ENCODE measurements around the gene LRBA. TPM values are rescaled to one million over a fixed set of nuclear protein-coding genes. Genes with fewer than 3 reads are reported as not detected.
A peak's percentile ranks its signal among the peaks of the same experiment; 100 is the strongest.

The LRBA gene
- total and polyA plus RNA-seq, 2 donors (not counting 3 experiments of a cell fraction or from before 2014, with no cell fraction given) = 18.0 to 35.1 TPM

- intact Hi-C loops (cut with micrococcal nuclease) (loop anchor here (5.0 kb wide), 2 partner anchors 276 to 586 kb away; no protein-coding TSS in a partner anchor), dilution Hi-C loops (cut with MboI; ENCODE audit: extremely low pct_ligation_motif_present, low sequenced_read_pairs) (no loop called here)
- TF ChIP-seq CTCF (IDR thresholded peaks at IDR 0.05; ENCODE audit: extremely low read depth in 1 of 2, insufficient read depth in 1 of 2, low read depth in 1 of 2, low read length in 2 of 2) = no peak
- TF ChIP-seq POLR2AphosphoS5 (IDR thresholded peaks at IDR 0.05; ENCODE audit: insufficient read depth, low read depth, low read length) = no peak
- no peak for TF ChIP-seq POLR2A (IDR thresholded peaks at IDR 0.05; ENCODE audit: low read depth, low read length)
- ChIA-PET POLR2A (no interaction called here), CTCF (interaction anchor here (0.5 to 1.9 kb wide), 3 partner anchors 11 to 284 kb away, joined by 3 to 6 read pairs (median 4); no protein-coding TSS in a partner anchor)
- Histone ChIP-seq H3K36me3 (ENCODE audit: control insufficient read depth in 2 of 2, extremely low read depth in 1 of 2, insufficient read depth in 2 of 2, low read length in 2 of 2) (no peaks in the 10 kb centered on the region), H3K79me2 (ENCODE audit: control insufficient read depth, insufficient read depth, low read length) (no peaks in the 10 kb centered on the region), H3K4me3 (replicated peaks in 1 of 3; ENCODE audit: insufficient read depth in 1 of 3, low read depth in 1 of 3, low read length in 3 of 3) (peak overlapping the region in 2 of 3 experiments; percentile 20 to 42), H3K27me3 (ENCODE audit: control insufficient read depth in 2 of 2, insufficient read depth in 2 of 2, low read length in 2 of 2) (no peaks in the 10 kb centered on the region), H3K4me1 (ENCODE audit: control insufficient read depth, extremely low read depth, insufficient read depth, low read length) (no peaks in the 10 kb centered on the region), H3K9me1 (replicated peaks; ENCODE audit: control insufficient read depth, extremely low read depth, insufficient read depth, low read length) (no peaks in the 10 kb centered on the region), H3K27ac (ENCODE audit: insufficient read depth, low read depth, low read length) (no peak overlapping the region), H4K20me1 (replicated peaks; ENCODE audit: control insufficient read depth, extremely low read depth, insufficient read depth, low read length) (no peaks in the 10 kb centered on the region), H3K4me2 (ENCODE audit: insufficient read depth, low read length) (peak overlapping the region; percentile 6), H3K9ac (replicated peaks; ENCODE audit: extremely low read depth, insufficient read depth, low read length) (no peak overlapping the region), H2AFZ (ENCODE audit: low read depth, low read length) (peak overlapping the region; percentile 12), H3K9me3 (replicated peaks; ENCODE audit: control insufficient read depth, insufficient read depth, low read length) (no peaks in the 10 kb centered on the region)
- peak; percentile 60 for FAIRE-seq
- DNase-seq (ENCODE audit: low read depth, low spot score) = peak; percentile 26
- no TSS peak for BruUV-seq (replicated peaks)
These were observed 431.6 kb downstream of the LRBA start for GRCh38 chr4:150583287-150584110.

- BruUV-seq (replicated peaks) = no TSS peak
- dilution Hi-C loops (cut with MboI; ENCODE audit: extremely low pct_ligation_motif_present, low sequenced_read_pairs) (no loop called here), intact Hi-C loops (cut with micrococcal nuclease) (loop anchor here (5.0 kb wide), 2 partner anchors 276 to 586 kb away; no protein-coding TSS in a partner anchor)
- DNase-seq (ENCODE audit: low read depth, low spot score) = no peak
- Histone ChIP-seq H4K20me1 (replicated peaks; ENCODE audit: control insufficient read depth, extremely low read depth, insufficient read depth, low read length) (no peaks in the 10 kb centered on the region), H3K27me3 (ENCODE audit: control insufficient read depth in 2 of 2, insufficient read depth in 2 of 2, low read length in 2 of 2) (no peaks in the 10 kb centered on the region), H3K4me3 (replicated peaks in 1 of 3; ENCODE audit: insufficient read depth in 1 of 3, low read depth in 1 of 3, low read length in 3 of 3) (peak overlapping the region in 2 of 3 experiments; percentile 20 to 42), H3K27ac (ENCODE audit: insufficient read depth, low read depth, low read length) (no peak overlapping the region), H3K4me1 (ENCODE audit: control insufficient read depth, extremely low read depth, insufficient read depth, low read length) (no peaks in the 10 kb centered on the region), H2AFZ (ENCODE audit: low read depth, low read length) (peak overlapping the region; percentile 12), H3K4me2 (ENCODE audit: insufficient read depth, low read length) (peak overlapping the region; percentile 6), H3K9me3 (replicated peaks; ENCODE audit: control insufficient read depth, insufficient read depth, low read length) (no peaks in the 10 kb centered on the region), H3K9ac (replicated peaks; ENCODE audit: extremely low read depth, insufficient read depth, low read length) (no peak overlapping the region), H3K9me1 (replicated peaks; ENCODE audit: control insufficient read depth, extremely low read depth, insufficient read depth, low read length) (no peaks in the 10 kb centered on the region), H3K79me2 (ENCODE audit: control insufficient read depth, insufficient read depth, low read length) (no peaks in the 10 kb centered on the region), H3K36me3 (ENCODE audit: control insufficient read depth in 2 of 2, extremely low read depth in 1 of 2, insufficient read depth in 2 of 2, low read length in 2 of 2) (no peaks in the 10 kb centered on the region)
- ChIA-PET CTCF (interaction anchor here (1.6 kb wide), 1 partner anchor 11 kb away, joined by 4 read pairs; no protein-coding TSS in a partner anchor), POLR2A (no interaction called here)
- no peak for FAIRE-seq
- TF ChIP-seq JUN (IDR thresholded peaks at IDR 0.05; ENCODE audit: borderline replicate concordance, insufficient read depth, insufficient read length, low read depth) (no peak), CTCF (IDR thresholded peaks at IDR 0.05; ENCODE audit: extremely low read depth in 1 of 2, insufficient read depth in 1 of 2, low read depth in 1 of 2, low read length in 2 of 2) (no peak), GATA2 (IDR thresholded peaks at IDR 0.05; ENCODE audit: insufficient read depth, insufficient read length, low read depth, low read length) (no peak), MAX (IDR thresholded peaks at IDR 0.05; ENCODE audit: insufficient read depth, insufficient read length) (no peak), MYC (IDR thresholded peaks at IDR 0.05; ENCODE audit: low read depth, low read length) (no peak), FOS (IDR thresholded peaks at IDR 0.05; ENCODE audit: borderline replicate concordance, insufficient read depth, low read length) (no peak), POLR2A (IDR thresholded peaks at IDR 0.05; ENCODE audit: low read depth, low read length) (no peak), EZH2 (IDR thresholded peaks at IDR 0.05; ENCODE audit: borderline replicate concordance, low read depth, low read length, severe bottlenecking) (no peak), POLR2AphosphoS5 (IDR thresholded peaks at IDR 0.05; ENCODE audit: insufficient read depth, low read depth, low read length) (no peak)
These were observed 432.2 kb downstream of the LRBA start for GRCh38 chr4:150582873-150583286.
